ENCODE results near the gene SIK3.

DNA sequence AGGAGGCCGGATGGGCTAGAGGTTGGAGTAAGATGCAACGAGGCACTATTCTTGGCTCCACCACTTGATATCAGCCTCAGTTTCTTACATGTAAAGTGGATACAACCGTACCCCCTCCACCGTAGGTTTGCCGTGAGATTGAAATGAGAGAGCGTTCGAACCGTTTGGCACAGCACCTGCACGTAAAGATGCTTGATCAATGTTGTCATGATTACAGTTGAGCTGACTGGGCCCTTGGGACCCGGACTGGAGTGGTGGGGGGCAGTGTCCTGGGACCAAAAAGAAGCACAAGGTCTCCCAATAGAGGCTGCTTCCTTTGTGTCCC is 264.8 kb downstream of the SIK3 start:
- TF ChIP-seq TAF1 (IDR thresholded peaks at IDR 0.05; ENCODE audit: borderline replicate concordance, insufficient read depth, low read length) (no peak), POLR2AphosphoS5 (IDR thresholded peaks at IDR 0.05; ENCODE audit: low read depth, low read length) (no peak), SIN3A (IDR thresholded peaks at IDR 0.05; ENCODE audit: borderline replicate concordance, insufficient read depth, low read length) (no peak), FOXP2 (optimal IDR thresholded peaks at IDR 0.05; ENCODE audit: borderline replicate concordance, extremely low read depth, extremely low read length, insufficient read depth) (no peak)
- TF ChIP-seq, protein P1, sequence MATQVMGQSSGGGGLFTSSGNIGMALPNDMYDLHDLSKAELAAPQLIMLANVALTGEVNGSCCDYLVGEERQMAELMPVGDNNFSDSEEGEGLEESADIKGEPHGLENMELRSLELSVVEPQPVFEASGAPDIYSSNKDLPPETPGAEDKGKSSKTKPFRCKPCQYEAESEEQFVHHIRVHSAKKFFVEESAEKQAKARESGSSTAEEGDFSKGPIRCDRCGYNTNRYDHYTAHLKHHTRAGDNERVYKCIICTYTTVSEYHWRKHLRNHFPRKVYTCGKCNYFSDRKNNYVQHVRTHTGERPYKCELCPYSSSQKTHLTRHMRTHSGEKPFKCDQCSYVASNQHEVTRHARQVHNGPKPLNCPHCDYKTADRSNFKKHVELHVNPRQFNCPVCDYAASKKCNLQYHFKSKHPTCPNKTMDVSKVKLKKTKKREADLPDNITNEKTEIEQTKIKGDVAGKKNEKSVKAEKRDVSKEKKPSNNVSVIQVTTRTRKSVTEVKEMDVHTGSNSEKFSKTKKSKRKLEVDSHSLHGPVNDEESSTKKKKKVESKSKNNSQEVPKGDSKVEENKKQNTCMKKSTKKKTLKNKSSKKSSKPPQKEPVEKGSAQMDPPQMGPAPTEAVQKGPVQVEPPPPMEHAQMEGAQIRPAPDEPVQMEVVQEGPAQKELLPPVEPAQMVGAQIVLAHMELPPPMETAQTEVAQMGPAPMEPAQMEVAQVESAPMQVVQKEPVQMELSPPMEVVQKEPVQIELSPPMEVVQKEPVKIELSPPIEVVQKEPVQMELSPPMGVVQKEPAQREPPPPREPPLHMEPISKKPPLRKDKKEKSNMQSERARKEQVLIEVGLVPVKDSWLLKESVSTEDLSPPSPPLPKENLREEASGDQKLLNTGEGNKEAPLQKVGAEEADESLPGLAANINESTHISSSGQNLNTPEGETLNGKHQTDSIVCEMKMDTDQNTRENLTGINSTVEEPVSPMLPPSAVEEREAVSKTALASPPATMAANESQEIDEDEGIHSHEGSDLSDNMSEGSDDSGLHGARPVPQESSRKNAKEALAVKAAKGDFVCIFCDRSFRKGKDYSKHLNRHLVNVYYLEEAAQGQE (IDR thresholded peaks at IDR 0.05; ENCODE audit: insufficient read depth in 1 of 2, low read depth in 2 of 2, low read length in 2 of 2): no peak
